Measurements from ENCODE around the gene TTC39C. TPM values are rescaled to one million over a fixed set of nuclear protein-coding genes. Genes with fewer than 3 reads are reported as not detected.

Gene TTC39C
- total and polyA plus RNA-seq, 2 experiments from 2014 or later = 69.4 to 136 TPM

DNA sequence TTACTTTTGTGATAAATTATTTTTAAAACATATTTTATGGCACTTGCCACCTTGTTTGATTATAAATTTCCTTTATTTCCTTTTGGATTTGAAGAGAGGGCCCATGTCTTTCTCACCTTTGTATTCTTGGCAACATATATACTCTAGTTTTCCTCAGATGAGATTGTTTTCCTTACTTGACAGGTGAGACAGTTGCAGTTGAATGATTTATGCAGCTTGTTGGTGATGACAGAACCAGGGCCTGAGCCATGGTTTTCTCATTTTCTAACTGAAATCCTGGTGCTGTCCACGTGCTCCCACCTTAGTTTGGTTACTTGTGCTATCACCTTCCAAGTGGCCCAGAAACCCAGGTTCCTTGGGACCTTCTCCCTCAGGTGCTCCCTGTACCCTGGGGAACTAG is 58.2 kb downstream of the TTC39C start:
- Mint-ChIP-seq H3K27ac (no peak overlapping the region), H3K4me1 (peaks cover 5% of the 10 kb centered on the region; the same call in 2 of the 3 replicates), H3K9me3 (peaks cover 4% of the 10 kb centered on the region; the same call in 1 of the 3 replicates), H3K36me3 (ENCODE audit: low read depth) (peaks cover 21% of the 10 kb centered on the region), H3K4me3 (no peak overlapping the region), H3K27me3 (ENCODE audit: insufficient read depth, low read depth, poor library complexity) (no peaks in the 10 kb centered on the region)
- Histone ChIP-seq H3F3A (replicated peaks; ENCODE audit: low read depth) (no peaks in the 10 kb centered on the region; the same call in 1 of the 2 replicates), H2AFZ (no peak overlapping the region), H3K4me2 (no peak overlapping the region), H3K9me2 (ENCODE audit: insufficient read depth) (no peaks in the 10 kb centered on the region), H3K27ac (ENCODE audit: low read depth) (no peak overlapping the region), H3K4me1 (ENCODE audit: insufficient read depth) (0 out of 2 replicates have a peak, but pooled peaks cover 7% of the 10 kb centered on the region), H4K20me1 (replicated peaks; ENCODE audit: insufficient read depth) (peaks cover 5% of the 10 kb centered on the region; the same call in 1 of the 2 replicates), H3K79me2 (replicated peaks; ENCODE audit: insufficient read depth) (peaks cover 5% of the 10 kb centered on the region), H3K27me3 (ENCODE audit: insufficient read depth) (no peaks in the 10 kb centered on the region), H3K36me3 (ENCODE audit: insufficient read depth) (peaks cover 13% of the 10 kb centered on the region; the same call in 1 of the 2 replicates), H3K4me3 (no peak overlapping the region)
- DNase-seq (ENCODE audit: low spot score) = no peak
- ATAC-seq = no peak
- no peak for TF ChIP-seq ZNF331 (CRISPR knock-in tag; IDR thresholded peaks at IDR 0.05; ENCODE audit: low read depth)
- no peak for TF ChIP-seq ZNF114 (CRISPR knock-in tag; IDR thresholded peaks at IDR 0.05)
- TF ChIP-seq, protein P1, sequence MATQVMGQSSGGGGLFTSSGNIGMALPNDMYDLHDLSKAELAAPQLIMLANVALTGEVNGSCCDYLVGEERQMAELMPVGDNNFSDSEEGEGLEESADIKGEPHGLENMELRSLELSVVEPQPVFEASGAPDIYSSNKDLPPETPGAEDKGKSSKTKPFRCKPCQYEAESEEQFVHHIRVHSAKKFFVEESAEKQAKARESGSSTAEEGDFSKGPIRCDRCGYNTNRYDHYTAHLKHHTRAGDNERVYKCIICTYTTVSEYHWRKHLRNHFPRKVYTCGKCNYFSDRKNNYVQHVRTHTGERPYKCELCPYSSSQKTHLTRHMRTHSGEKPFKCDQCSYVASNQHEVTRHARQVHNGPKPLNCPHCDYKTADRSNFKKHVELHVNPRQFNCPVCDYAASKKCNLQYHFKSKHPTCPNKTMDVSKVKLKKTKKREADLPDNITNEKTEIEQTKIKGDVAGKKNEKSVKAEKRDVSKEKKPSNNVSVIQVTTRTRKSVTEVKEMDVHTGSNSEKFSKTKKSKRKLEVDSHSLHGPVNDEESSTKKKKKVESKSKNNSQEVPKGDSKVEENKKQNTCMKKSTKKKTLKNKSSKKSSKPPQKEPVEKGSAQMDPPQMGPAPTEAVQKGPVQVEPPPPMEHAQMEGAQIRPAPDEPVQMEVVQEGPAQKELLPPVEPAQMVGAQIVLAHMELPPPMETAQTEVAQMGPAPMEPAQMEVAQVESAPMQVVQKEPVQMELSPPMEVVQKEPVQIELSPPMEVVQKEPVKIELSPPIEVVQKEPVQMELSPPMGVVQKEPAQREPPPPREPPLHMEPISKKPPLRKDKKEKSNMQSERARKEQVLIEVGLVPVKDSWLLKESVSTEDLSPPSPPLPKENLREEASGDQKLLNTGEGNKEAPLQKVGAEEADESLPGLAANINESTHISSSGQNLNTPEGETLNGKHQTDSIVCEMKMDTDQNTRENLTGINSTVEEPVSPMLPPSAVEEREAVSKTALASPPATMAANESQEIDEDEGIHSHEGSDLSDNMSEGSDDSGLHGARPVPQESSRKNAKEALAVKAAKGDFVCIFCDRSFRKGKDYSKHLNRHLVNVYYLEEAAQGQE (IDR thresholded peaks at IDR 0.05; ENCODE audit: unreplicated experiment) = no peak

DNA sequence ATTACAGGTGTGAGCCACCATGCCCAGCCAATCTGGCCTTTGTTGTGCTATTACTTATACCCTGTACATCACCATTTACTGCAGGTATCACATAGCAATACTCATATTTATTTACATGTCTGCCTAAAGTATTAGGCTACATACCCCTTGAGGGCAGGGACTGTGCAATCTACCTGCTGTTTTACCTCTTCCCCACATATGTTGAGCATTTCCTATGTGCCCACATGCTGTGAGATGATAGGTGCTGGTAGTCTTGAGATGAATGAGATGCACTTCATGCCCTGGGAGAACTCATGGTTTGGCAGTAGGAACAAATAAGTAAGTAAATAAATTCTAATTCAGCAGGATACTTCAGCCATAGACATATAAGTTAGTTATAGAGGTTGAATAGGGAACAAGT is 59.2 kb downstream of the TTC39C start:
- Mint-ChIP-seq H3K9me3 (peaks cover 4% of the 10 kb centered on the region; the same call in 1 of the 3 replicates), H3K27me3 (ENCODE audit: insufficient read depth, low read depth, poor library complexity) (no peaks in the 10 kb centered on the region), H3K4me1 (peaks cover 11% of the 10 kb centered on the region), H3K4me3 (no peak overlapping the region), H3K27ac (no peak overlapping the region), H3K36me3 (ENCODE audit: low read depth) (peaks cover 21% of the 10 kb centered on the region)
- H3K27ac ChIP-seq (ENCODE audit: low read depth) = no peak overlapping the region
- H3K79me2 ChIP-seq (replicated peaks; ENCODE audit: insufficient read depth) = peaks cover 6% of the 10 kb centered on the region
- ATAC-seq = no peak
- H3K27me3 ChIP-seq (ENCODE audit: insufficient read depth) = no peaks in the 10 kb centered on the region
- no peaks in the 10 kb centered on the region for H3K9me2 ChIP-seq (ENCODE audit: insufficient read depth)
- no peak overlapping the region for H2AFZ ChIP-seq
- 0 out of 2 replicates have a peak, but pooled peaks cover 7% of the 10 kb centered on the region for H3K4me1 ChIP-seq (ENCODE audit: insufficient read depth)
- H3K4me2 ChIP-seq = no peak overlapping the region
- no peak overlapping the region for H3K4me3 ChIP-seq
- DNase-seq (ENCODE audit: low spot score) = no peak
- no peaks in the 10 kb centered on the region for H3F3A ChIP-seq (replicated peaks; ENCODE audit: low read depth)
- peaks cover 5% of the 10 kb centered on the region; the same call in 1 of the 2 replicates for H4K20me1 ChIP-seq (replicated peaks; ENCODE audit: insufficient read depth)
- H3K36me3 ChIP-seq (ENCODE audit: insufficient read depth) = peaks cover 13% of the 10 kb centered on the region; the same call in 1 of the 2 replicates
- TF ChIP-seq, protein P2, sequence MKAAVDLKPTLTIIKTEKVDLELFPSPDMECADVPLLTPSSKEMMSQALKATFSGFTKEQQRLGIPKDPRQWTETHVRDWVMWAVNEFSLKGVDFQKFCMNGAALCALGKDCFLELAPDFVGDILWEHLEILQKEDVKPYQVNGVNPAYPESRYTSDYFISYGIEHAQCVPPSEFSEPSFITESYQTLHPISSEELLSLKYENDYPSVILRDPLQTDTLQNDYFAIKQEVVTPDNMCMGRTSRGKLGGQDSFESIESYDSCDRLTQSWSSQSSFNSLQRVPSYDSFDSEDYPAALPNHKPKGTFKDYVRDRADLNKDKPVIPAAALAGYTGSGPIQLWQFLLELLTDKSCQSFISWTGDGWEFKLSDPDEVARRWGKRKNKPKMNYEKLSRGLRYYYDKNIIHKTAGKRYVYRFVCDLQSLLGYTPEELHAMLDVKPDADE (IDR thresholded peaks at IDR 0.05) = no peak
- TF ChIP-seq, protein P1 (IDR thresholded peaks at IDR 0.05; ENCODE audit: unreplicated experiment) = no peak
- TF ChIP-seq POLR2AphosphoS5 (IDR thresholded peaks at IDR 0.05; ENCODE audit: low read depth) = no peak
- no peak for TF ChIP-seq ZNF331 (CRISPR knock-in tag; IDR thresholded peaks at IDR 0.05; ENCODE audit: low read depth)
- TF ChIP-seq NANOG (IDR thresholded peaks at IDR 0.05; ENCODE audit: borderline replicate concordance) = no peak
- no peak for TF ChIP-seq EZH2phosphoT487 (IDR thresholded peaks at IDR 0.05; ENCODE audit: unreplicated experiment)

All from GM23338 (cell line).